Thoracic aorta (tissue), 2 donors: ENCODE results near the gene LIPA. TPM values are rescaled to one million over a fixed set of nuclear protein-coding genes. Genes with fewer than 3 reads are reported as not detected.
"Not testable (repeated sequence)": the region's sequence is repeated elsewhere in the genome, so short reads cannot be mapped to it uniquely, and the experiment has no call there.

Source experiments
- ATAC-seq: fragments of 150-250 bp; one replicate; pipeline ENCODE4 v1.8.0; 2017; ENCODE audit warnings: low read depth; ENCODE audit not compliant: insufficient number of reproducible peaks, low FRiP score
- DNase-seq: peaks from one replicate; pipeline ENCODE4 v3.0.0-alpha.2; 2020; ENCODE audit warnings: low spot score
- H3K27ac ChIP-seq, 2 donors: fragments of 200-600 bp; sonication (generic); 1 replicate in 1 of 2; 2 replicates in 1 of 2; pipeline ENCODE4 v1.5.1; 2016; ENCODE audit warnings: mild to moderate bottlenecking in 2 of 2, moderate library complexity in 2 of 2
- H3K27me3 ChIP-seq: fragments of 200-600 bp; sonication (generic); replicated peaks from 2 replicates; pipeline ENCODE4 v1.6.0; 2016; ENCODE audit warnings: mild to moderate bottlenecking; ENCODE audit not compliant: insufficient read depth
- H3K36me3 ChIP-seq: fragments of 200-600 bp; sonication (generic); one replicate; pipeline ENCODE4 v1.5.1; 2016
- H3K4me1 ChIP-seq, 2 donors: fragments of 200-600 bp; sonication (generic); 1 replicate in 1 of 2; 2 replicates in 1 of 2; pipeline versions ENCODE4 v1.5.1 to v1.6.0; 2016; ENCODE audit warnings: low read depth in 2 of 2, mild to moderate bottlenecking in 1 of 2; ENCODE audit not compliant: control insufficient read depth in 1 of 2
- H3K4me3 ChIP-seq: fragments of 200-600 bp; sonication (generic); 2 replicates; pipeline ENCODE4 v1.5.1; 2016; ENCODE audit warnings: mild to moderate bottlenecking
- H3K9me3 ChIP-seq: fragments of 200-600 bp; sonication (generic); 2 replicates; pipeline ENCODE4 v1.5.1; 2016
- total RNA-seq, 2 donors: library from RNA; depleted of rRNA; stranded (reverse); fragments of >200 nt; gene quantifications; one replicate each; pipeline versions ENCODE4 v1.1.0 to v1.2.3, GENCODE V29; 2016
- TF ChIP-seq, protein P1 (sequence below): fragments of 200-600 bp; sonication (generic); IDR thresholded peaks from one replicate; pipeline ENCODE4 v1.5.1; 2019; ENCODE audit warnings: antibody characterized with exemption

Gene LIPA
- total RNA-seq, 2 donors from 2014 or later, result 39.7 to 44.2 TPM

DNA sequence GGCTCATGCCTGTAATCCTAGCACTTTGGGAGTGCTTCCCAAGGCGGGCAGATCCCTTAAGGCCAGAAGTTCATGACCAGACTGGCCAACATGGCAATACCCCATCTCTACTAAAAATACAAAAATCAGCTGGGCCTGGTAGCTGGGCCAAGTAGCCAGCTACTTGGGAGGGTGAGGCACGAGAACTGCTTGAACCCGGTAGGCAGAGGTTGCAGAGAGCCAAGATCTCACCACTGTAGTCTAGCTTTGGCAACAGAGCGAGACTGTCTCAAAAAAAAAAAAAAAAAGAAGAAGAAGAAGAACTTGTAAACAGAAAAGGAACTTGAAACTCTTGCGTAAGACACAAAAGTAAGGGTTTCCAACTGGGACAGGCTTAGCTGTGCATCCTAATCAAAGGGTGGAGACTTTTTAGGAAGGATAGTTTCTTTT is 44.7 kb upstream of the LIPA start:
- Histone ChIP-seq H3K9me3 (no peaks in the 10 kb centered on the region), H3K36me3 (no peaks in the 10 kb centered on the region), H3K4me3 (peak overlapping the region; percentile 44), H3K27me3 (no peaks in the 10 kb centered on the region), H3K27ac (peak overlapping the region; percentile 57 to 82), H3K4me1 (peaks cover 21 to 25% of the 10 kb centered on the region in 2 donors)
- TF ChIP-seq, protein P1, sequence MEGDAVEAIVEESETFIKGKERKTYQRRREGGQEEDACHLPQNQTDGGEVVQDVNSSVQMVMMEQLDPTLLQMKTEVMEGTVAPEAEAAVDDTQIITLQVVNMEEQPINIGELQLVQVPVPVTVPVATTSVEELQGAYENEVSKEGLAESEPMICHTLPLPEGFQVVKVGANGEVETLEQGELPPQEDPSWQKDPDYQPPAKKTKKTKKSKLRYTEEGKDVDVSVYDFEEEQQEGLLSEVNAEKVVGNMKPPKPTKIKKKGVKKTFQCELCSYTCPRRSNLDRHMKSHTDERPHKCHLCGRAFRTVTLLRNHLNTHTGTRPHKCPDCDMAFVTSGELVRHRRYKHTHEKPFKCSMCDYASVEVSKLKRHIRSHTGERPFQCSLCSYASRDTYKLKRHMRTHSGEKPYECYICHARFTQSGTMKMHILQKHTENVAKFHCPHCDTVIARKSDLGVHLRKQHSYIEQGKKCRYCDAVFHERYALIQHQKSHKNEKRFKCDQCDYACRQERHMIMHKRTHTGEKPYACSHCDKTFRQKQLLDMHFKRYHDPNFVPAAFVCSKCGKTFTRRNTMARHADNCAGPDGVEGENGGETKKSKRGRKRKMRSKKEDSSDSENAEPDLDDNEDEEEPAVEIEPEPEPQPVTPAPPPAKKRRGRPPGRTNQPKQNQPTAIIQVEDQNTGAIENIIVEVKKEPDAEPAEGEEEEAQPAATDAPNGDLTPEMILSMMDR, result no peak
- DNase-seq (no peak), ATAC-seq (no peak)

DNA sequence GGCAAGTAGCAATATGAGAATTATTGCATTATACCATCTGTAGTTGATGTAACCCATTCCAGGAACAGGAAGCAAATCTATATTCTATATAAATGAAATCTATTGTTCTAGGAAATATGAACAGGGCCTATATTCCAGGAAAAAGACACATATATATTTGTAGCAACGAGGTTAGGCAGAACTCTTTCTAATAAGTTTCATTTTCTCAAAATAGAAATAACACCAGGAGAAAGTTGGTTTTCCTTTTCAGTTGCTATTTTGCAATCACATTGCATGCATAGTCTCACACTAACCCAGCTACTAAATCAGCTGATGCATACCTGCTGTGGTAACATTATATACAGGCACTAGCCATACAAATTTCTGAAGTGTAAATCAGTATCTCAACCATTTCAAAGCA is 44.0 kb upstream of the LIPA start:
- TF ChIP-seq, protein P1, result no peak
- H3K4me1 ChIP-seq, result peaks cover 17 to 19% of the 10 kb centered on the region in 2 donors
- H3K4me3 ChIP-seq, result peak overlapping the region; percentile 44
- no peaks in the 10 kb centered on the region for H3K9me3 ChIP-seq
- no peaks in the 10 kb centered on the region for H3K36me3 ChIP-seq
- peak overlapping the region; percentile 57 to 82 for H3K27ac ChIP-seq
- DNase-seq, result no peak
- H3K27me3 ChIP-seq, result no peaks in the 10 kb centered on the region
- peak; percentile 33 for ATAC-seq

DNA sequence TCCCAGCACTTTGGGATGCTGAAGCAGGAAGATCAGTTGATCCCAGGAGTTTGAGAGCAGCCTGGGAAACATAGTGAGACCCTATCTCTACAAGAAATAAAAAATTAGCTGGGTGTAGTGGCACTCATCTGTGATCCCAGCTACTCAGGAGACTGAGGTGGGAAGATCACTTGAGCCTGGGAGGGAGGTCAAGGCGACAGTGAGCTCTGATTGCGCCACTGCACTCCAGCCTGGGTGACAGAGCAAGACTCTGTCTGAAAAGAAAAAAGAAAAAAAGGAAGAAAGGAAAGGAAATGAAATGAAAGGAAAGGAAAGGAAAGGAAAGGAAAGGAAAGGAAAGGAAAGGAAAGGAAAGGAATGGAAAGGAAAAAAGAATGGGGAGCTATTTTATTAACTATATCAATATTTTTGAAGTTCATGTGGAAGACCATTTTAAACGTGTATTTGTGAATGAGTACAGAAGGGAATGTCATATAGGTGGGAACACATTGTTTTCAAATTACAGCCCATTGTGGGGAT is 43.2 kb upstream of the LIPA start:
- Histone ChIP-seq H3K36me3 (no peaks in the 10 kb centered on the region), H3K27ac (peak overlapping the region in 1 of 2 donors; percentile 82), H3K4me1 (peaks cover 17 to 18% of the 10 kb centered on the region in 2 donors), H3K4me3 (no peak overlapping the region), H3K27me3 (no peaks in the 10 kb centered on the region), H3K9me3 (no peaks in the 10 kb centered on the region)
- DNase-seq (no peak), ATAC-seq (no peak)
- TF ChIP-seq, protein P1, result no peak

DNA sequence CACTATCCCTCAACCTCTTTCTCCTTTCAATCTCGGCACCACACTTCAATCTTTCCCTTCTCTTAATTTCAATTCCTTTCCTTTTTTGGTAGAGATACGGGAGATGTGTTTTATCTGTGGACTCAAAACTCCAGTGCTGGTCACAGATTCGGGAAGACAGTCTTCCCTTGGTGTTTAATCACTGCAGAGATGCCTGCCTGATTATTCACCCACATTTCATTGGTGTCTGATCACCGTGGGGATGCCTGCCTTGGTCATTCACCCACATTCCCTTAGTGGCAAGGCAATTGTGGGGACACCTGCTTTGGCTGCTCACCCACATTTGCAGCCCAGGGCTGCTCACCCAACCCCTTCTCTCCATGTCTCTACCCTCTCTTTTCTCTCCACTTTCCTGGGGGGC is 33.7 kb upstream of the LIPA start:
- H3K4me3 ChIP-seq, H3K9me3 ChIP-seq, H3K27me3 ChIP-seq, ATAC-seq, H3K36me3 ChIP-seq, DNase-seq: not testable (repeated sequence)
- Histone ChIP-seq H3K27ac (peak overlapping the region; percentile 90 to 94), H3K4me1 (peaks cover 14 to 37% of the 10 kb centered on the region in 2 donors)

DNA sequence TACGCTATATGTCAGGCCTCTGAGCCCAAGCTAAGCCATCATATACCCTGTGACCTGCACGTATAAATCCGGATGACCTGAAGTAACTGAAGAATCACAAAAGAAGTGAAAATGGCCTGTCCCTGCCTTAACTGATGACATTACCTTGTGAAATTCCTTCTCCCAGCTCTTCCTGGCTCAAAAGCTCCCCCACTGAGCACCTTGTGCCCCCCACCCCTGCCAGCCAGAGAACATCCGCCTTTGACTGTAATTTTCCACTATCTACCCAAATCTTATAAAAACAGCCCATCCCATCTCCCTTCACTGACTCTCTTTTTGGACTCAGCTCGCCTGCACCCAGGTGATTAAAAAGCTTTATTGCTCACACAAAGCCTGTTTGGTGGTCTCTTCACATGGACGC is 33.1 kb upstream of the LIPA start:
- not testable (repeated sequence) for ATAC-seq, H3K4me3 ChIP-seq, H3K9me3 ChIP-seq, H3K36me3 ChIP-seq, DNase-seq, H3K27me3 ChIP-seq
- H3K27ac ChIP-seq, result peak overlapping the region; percentile 90 to 94
- H3K4me1 ChIP-seq, result peaks cover 14 to 37% of the 10 kb centered on the region in 2 donors

DNA sequence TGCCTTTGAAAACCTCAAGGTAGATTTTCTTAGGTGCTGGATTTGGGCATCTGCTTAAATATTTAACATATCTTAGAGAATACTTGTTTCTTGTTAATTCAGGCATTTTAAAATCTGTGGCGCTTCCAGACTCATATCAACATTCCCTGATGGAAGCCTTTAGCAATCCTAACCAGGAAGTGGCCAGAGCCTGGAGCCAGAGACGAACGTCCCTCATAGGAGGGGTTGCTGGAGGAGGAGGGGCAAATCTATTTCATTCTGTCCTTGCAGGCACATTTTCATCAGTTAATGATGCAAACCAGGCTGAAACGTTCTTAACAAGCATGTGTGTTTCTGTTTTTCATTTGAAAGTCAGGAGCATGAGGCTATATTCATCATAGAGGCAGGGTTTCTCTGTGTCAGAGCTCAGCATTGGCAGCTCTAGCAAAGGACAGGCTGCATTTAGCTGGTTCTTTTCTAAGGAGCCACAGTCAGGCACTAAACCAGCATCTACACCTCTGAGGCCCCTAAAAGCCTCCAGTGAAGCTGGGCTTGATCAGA is 32.4 kb upstream of the LIPA start:
- Histone ChIP-seq H3K27me3 (no peaks in the 10 kb centered on the region), H3K4me1 (peaks cover 19 to 44% of the 10 kb centered on the region in 2 donors), H3K9me3 (no peaks in the 10 kb centered on the region), H3K36me3 (no peaks in the 10 kb centered on the region), H3K4me3 (peak overlapping the region; percentile 58), H3K27ac (peak overlapping the region; percentile 90 to 94)
- TF ChIP-seq, protein P1, result no peak
- ATAC-seq (peak; percentile 86), DNase-seq (no peak)
